SK-N-SH (cell line): ENCODE results near the gene NPDC1. TPM values are rescaled to one million over a fixed set of nuclear protein-coding genes. Genes with fewer than 3 reads are reported as not detected.

Experiments
- CTCF ChIA-PET: fragments of 300-600, 350-600 bp; formaldehyde crosslinking; extraction: SDS; loops from one replicate; lab custom pipeline; 2021; lab: Yijun Ruan, JAX
- POLR2A ChIA-PET: fragments of 350-600 bp; sonication (Branson Sonifier 250); formaldehyde crosslinking; extraction: SDS; loops from one replicate; lab custom pipeline; 2020; ENCODE audit warnings: antibody characterized with exemption, inconsistent platforms; lab: Yijun Ruan, JAX
- DNase-seq: peaks from one replicate; pipeline ENCODE4 v3.0.0; 2012
- H2AFZ ChIP-seq: fragments of 200-600 bp; sonication (generic); 2 replicates; pipeline ENCODE4 v1.8.1; 2016; ENCODE audit warnings: antibody characterized with exemption, mild to moderate bottlenecking, low read depth
- H3F3A ChIP-seq: fragments of 200-600 bp; sonication (generic); replicated peaks from 2 replicates; pipeline ENCODE3; 2016; ENCODE audit warnings: antibody characterized with exemption, mild to moderate bottlenecking; ENCODE audit not compliant: insufficient read depth
- H3K27ac ChIP-seq, 2 experiments: fragments of 200-500 bp in 1 of 2; fragments of 200-600 bp in 1 of 2; sonication (Bioruptor generic) in 1 of 2; sonication (generic), shearing (Covaris generic) in 1 of 2; 2 replicates each; pipeline versions ENCODE4 v1.5.1 to v1.6.1; 2014 to 2016; ENCODE audit warnings: low read depth in 2 of 2, inconsistent platforms in 1 of 2, low read length in 1 of 2, mild to moderate bottlenecking in 1 of 2, mixed read lengths in 1 of 2
- H3K27me3 ChIP-seq: fragments of 200-600 bp; sonication (generic), shearing (Covaris generic); 2 replicates; pipeline ENCODE4 v1.6.1; 2016; ENCODE audit warnings: mixed run types; ENCODE audit not compliant: insufficient read depth
- H3K36me3 ChIP-seq, 2 experiments: fragments of 200-500 bp in 1 of 2; fragments of 200-600 bp in 1 of 2; sonication (Bioruptor generic) in 1 of 2; sonication (generic) in 1 of 2; replicated peaks in 1 of 2; 2 replicates each; pipeline versions ENCODE3 to v1.5.1; 2014 to 2016; ENCODE audit warnings: low read length in 1 of 2, mild to moderate bottlenecking in 1 of 2; ENCODE audit not compliant: insufficient read depth in 2 of 2, control insufficient read depth in 1 of 2
- H3K4me1 ChIP-seq, 2 experiments: fragments of 200-500 bp in 1 of 2; fragments of 200-600 bp in 1 of 2; sonication (Bioruptor generic) in 1 of 2; sonication (generic), shearing (Covaris generic) in 1 of 2; 2 replicates each; pipeline versions ENCODE4 v1.5.1 to v1.6.1; 2014 to 2016; ENCODE audit warnings: low read depth in 1 of 2, low read length in 1 of 2, mixed run types in 1 of 2; ENCODE audit not compliant: insufficient read depth in 2 of 2, control insufficient read depth in 1 of 2
- H3K4me2 ChIP-seq: fragments of 200-600 bp; sonication (generic), shearing (Covaris generic); 2 replicates; pipeline ENCODE4 v1.6.1; 2017; ENCODE audit warnings: mixed run types
- H3K4me3 ChIP-seq, 2 experiments: fragments of 200-500 bp in 1 of 2; fragments of 200-600 bp in 1 of 2; sonication (Bioruptor generic) in 1 of 2; sonication (generic), shearing (Covaris generic) in 1 of 2; 2 replicates each; pipeline versions ENCODE4 v1.5.1 to v1.8.1; 2014 to 2016; ENCODE audit warnings: low read depth in 2 of 2, inconsistent platforms in 1 of 2, low read length in 1 of 2, mild to moderate bottlenecking in 1 of 2, mixed read lengths in 1 of 2, moderate library complexity in 1 of 2
- H3K79me2 ChIP-seq: fragments of 200-600 bp; sonication (generic); 2 replicates; pipeline ENCODE4 v1.8.1; 2017; ENCODE audit warnings: mild to moderate bottlenecking; ENCODE audit not compliant: insufficient read depth
- H3K9ac ChIP-seq: fragments of 200-600 bp; sonication (generic); 2 replicates; pipeline ENCODE4 v1.6.1; 2017; ENCODE audit warnings: mixed run types
- H3K9me2 ChIP-seq: fragments of 200-600 bp; sonication (generic); 2 replicates; pipeline ENCODE4 v1.6.1; 2017; ENCODE audit warnings: mixed run types
- H3K9me3 ChIP-seq: fragments of 200-600 bp; sonication (generic); 2 replicates; pipeline ENCODE4 v1.6.1; 2017; ENCODE audit warnings: mixed run types, mild to moderate bottlenecking, moderate library complexity
- H4K20me1 ChIP-seq: fragments of 200-600 bp; sonication (generic); 2 replicates; pipeline ENCODE4 v1.6.1; 2017; ENCODE audit warnings: mild to moderate bottlenecking, mixed run types; ENCODE audit not compliant: insufficient read depth
- CHD2 ChIP-seq: fragments of 150-350 bp; IDR thresholded peaks from 2 replicates; pipeline ENCODE4 v1.6.1; 2018; ENCODE audit warnings: low read length; ENCODE audit not compliant: partially characterized antibody
- EP300 ChIP-seq, 2 experiments: IDR thresholded peaks; 2 replicates each; pipeline versions ENCODE4 v1.4.0 to v1.6.1; 2012; ENCODE audit warnings: borderline replicate concordance in 1 of 2, low read depth in 1 of 2, low read length in 1 of 2
- MXI1 ChIP-seq: IDR thresholded peaks from 2 replicates; pipeline ENCODE4 v1.6.1; 2012; ENCODE audit warnings: mild to moderate bottlenecking, low read depth, low read length, improper control_type of control experiment
- NFIC ChIP-seq: IDR thresholded peaks from 2 replicates; pipeline ENCODE4 v1.4.0; 2012; ENCODE audit warnings: borderline replicate concordance
- POLR2AphosphoS5 ChIP-seq: IDR thresholded peaks from 2 replicates; pipeline ENCODE4 v1.6.1; 2012; ENCODE audit warnings: low read depth, low read length
- RFX5 ChIP-seq: IDR thresholded peaks from 2 replicates; pipeline ENCODE4 v1.6.1; 2012; ENCODE audit warnings: mild to moderate bottlenecking, improper control_type of control experiment, low read length
- WGBS: methylation state at CpG from one replicate; pipeline ENCODE4 v1.1.6; 2017; ENCODE audit warnings: low lambda C conversion rate; 5-methylcytosine and 5-hydroxymethylcytosine counted together
- polyA plus RNA-seq, 3 experiments: library from polyadenylated mRNA; depleted of rRNA; stranded (reverse); fragments of >200 nt; gene quantifications; 2 replicates each; pipeline ENCODE4 v1.2.3, GENCODE V29; 2012
- TF ChIP-seq, protein P1 (sequence below): fragments of 150-350 bp; IDR thresholded peaks from 2 replicates; pipeline ENCODE4 v1.6.1; 2017; ENCODE audit warnings: antibody characterized with exemption, low read length, low read depth, borderline replicate concordance
- TF ChIP-seq, protein P2 (sequence below): fragments of 200-600 bp; sonication (generic); IDR thresholded peaks from 2 replicates; pipeline ENCODE4 v1.6.1; 2017; ENCODE audit warnings: antibody characterized with exemption, mild to moderate bottlenecking, moderate library complexity
- TF ChIP-seq, protein P3 (sequence below): fragments of 150-350 bp; IDR thresholded peaks from 2 replicates; pipeline ENCODE4 v1.6.1; 2016; ENCODE audit warnings: mild to moderate bottlenecking, low read depth, low read length
- TF ChIP-seq, protein P4 (sequence below): IDR thresholded peaks from 2 replicates; pipeline ENCODE4 v1.6.1; 2012; ENCODE audit warnings: mild to moderate bottlenecking, low read depth, low read length, moderate library complexity
- TF ChIP-seq, protein P5 (sequence below): IDR thresholded peaks from 2 replicates; pipeline ENCODE4 v1.4.0; 2012; ENCODE audit warnings: low read depth

NPDC1 gene
- polyA plus RNA-seq, 1 of the 3 experiments (the other 2 are of a cell fraction), result 48.1 TPM

DNA sequence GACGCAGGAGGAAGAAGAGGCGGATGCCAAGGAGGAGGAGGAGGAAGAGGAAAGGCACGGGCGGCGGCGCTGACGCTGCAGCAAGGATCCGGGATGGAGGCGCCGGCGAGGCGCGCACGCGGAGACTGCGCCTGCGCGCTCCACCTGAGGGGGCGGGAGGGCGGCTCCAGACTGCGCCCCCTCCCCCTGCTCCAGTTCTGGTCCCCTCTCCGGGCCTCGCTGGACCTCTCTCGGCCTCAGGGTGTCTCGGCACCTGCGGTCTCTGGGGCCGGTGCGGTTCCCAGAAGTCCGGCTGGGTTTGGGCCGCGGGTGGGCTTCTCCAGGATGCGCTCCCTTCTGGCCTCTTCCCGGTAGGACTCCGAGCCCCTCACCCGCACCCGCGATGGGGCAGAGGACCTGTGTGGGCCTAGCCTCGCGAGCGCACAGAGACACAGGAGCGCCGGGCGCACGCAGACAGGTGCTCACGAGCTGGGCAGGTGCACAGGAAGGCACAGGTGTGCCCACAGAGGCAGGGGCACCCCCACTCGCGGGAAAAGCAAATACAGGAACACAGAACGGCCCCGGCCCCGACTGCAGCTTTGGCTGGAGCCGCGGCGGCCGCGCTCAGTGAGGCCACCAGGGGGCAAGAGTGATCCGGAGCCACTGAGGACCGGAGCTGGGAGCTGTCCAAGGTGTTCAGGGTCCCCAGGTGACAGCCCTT, at the start of gene NPDC1 (continued):
- TF ChIP-seq, protein P1, sequence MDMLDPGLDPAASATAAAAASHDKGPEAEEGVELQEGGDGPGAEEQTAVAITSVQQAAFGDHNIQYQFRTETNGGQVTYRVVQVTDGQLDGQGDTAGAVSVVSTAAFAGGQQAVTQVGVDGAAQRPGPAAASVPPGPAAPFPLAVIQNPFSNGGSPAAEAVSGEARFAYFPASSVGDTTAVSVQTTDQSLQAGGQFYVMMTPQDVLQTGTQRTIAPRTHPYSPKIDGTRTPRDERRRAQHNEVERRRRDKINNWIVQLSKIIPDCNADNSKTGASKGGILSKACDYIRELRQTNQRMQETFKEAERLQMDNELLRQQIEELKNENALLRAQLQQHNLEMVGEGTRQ, result no peak
- TF ChIP-seq, protein P2, sequence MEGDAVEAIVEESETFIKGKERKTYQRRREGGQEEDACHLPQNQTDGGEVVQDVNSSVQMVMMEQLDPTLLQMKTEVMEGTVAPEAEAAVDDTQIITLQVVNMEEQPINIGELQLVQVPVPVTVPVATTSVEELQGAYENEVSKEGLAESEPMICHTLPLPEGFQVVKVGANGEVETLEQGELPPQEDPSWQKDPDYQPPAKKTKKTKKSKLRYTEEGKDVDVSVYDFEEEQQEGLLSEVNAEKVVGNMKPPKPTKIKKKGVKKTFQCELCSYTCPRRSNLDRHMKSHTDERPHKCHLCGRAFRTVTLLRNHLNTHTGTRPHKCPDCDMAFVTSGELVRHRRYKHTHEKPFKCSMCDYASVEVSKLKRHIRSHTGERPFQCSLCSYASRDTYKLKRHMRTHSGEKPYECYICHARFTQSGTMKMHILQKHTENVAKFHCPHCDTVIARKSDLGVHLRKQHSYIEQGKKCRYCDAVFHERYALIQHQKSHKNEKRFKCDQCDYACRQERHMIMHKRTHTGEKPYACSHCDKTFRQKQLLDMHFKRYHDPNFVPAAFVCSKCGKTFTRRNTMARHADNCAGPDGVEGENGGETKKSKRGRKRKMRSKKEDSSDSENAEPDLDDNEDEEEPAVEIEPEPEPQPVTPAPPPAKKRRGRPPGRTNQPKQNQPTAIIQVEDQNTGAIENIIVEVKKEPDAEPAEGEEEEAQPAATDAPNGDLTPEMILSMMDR, result peak; percentile 87
- TF ChIP-seq EP300 (IDR thresholded peaks at IDR 0.05; ENCODE audit: borderline replicate concordance in 1 of 2, low read depth in 1 of 2, low read length in 1 of 2) (no peak), POLR2AphosphoS5 (no peak), NFIC (no peak), RFX5 (no peak), CHD2 (peak; percentile 9)
- TF ChIP-seq, protein P3, sequence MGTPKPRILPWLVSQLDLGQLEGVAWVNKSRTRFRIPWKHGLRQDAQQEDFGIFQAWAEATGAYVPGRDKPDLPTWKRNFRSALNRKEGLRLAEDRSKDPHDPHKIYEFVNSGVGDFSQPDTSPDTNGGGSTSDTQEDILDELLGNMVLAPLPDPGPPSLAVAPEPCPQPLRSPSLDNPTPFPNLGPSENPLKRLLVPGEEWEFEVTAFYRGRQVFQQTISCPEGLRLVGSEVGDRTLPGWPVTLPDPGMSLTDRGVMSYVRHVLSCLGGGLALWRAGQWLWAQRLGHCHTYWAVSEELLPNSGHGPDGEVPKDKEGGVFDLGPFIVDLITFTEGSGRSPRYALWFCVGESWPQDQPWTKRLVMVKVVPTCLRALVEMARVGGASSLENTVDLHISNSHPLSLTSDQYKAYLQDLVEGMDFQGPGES, result no peak

DNA sequence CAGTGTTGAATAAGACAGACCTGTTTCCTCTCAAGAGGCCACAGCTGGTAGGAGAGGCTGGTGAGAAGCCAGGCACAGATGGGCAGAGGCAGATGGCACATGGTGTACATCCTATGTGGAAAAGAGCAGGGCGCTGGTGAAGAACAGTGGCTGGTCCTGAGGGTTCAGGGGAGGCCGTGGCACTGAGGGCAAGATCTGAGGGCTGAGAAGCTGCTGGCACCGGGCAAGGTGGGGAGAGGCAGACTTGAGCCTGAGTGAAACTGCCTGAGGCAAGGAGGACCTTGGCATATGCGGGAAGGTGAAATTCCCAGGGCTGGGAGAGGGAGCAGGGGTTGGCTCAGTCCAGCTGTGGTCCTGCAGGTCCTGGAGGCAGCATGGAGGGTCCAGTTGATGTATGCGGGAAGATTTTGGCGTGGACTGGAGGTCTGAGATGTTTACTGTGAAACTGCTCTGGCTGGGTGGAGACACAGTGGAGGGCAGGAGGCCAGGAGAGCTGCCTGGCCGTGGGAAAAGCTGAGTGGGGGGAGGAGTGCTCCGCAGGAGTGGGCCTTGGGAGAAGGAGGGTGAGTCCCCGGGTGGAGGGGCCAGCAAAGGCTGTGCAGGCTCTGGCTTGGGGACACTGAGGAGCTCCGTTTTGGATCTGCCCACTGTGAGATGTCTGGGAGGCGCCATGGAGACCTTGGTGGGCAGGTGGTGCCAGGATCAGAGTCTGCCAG, 43.4 kb upstream of the NPDC1 start:
- ChIA-PET POLR2A (no interaction called here), CTCF (interaction anchor here (1.0 to 3.5 kb wide), 6 partner anchors 20 to 137 kb away, joined by 3 to 18 read pairs (median 6); partner anchors contain the start of genes NPDC1 and RNF224)
- no peaks in the 10 kb centered on the region for H4K20me1 ChIP-seq
- H3K27me3 ChIP-seq, result no peaks in the 10 kb centered on the region
- no peaks in the 10 kb centered on the region for H3K9me2 ChIP-seq
- H3K36me3 ChIP-seq, result peaks cover 14% of the 10 kb centered on the region in 2 experiments
- H3F3A ChIP-seq, result peaks cover under 1% of the 10 kb centered on the region
- no peak overlapping the region for H3K27ac ChIP-seq
- H3K4me3 ChIP-seq, result no peak overlapping the region
- no peak for DNase-seq
- peaks cover 18% of the 10 kb centered on the region; the same call in 1 of the 2 replicates for H3K79me2 ChIP-seq
- 90% methylated on average over 11 of the region's 11 CpGs for WGBS
- H3K9ac ChIP-seq, result no peak overlapping the region
- peaks cover 13% of the 10 kb centered on the region in 2 experiments; a peak in 3 of 4 replicates for H3K4me1 ChIP-seq
- no peaks in the 10 kb centered on the region for H3K9me3 ChIP-seq
- no peak overlapping the region for H2AFZ ChIP-seq
- no peak overlapping the region for H3K4me2 ChIP-seq
- TF ChIP-seq, protein P4, sequence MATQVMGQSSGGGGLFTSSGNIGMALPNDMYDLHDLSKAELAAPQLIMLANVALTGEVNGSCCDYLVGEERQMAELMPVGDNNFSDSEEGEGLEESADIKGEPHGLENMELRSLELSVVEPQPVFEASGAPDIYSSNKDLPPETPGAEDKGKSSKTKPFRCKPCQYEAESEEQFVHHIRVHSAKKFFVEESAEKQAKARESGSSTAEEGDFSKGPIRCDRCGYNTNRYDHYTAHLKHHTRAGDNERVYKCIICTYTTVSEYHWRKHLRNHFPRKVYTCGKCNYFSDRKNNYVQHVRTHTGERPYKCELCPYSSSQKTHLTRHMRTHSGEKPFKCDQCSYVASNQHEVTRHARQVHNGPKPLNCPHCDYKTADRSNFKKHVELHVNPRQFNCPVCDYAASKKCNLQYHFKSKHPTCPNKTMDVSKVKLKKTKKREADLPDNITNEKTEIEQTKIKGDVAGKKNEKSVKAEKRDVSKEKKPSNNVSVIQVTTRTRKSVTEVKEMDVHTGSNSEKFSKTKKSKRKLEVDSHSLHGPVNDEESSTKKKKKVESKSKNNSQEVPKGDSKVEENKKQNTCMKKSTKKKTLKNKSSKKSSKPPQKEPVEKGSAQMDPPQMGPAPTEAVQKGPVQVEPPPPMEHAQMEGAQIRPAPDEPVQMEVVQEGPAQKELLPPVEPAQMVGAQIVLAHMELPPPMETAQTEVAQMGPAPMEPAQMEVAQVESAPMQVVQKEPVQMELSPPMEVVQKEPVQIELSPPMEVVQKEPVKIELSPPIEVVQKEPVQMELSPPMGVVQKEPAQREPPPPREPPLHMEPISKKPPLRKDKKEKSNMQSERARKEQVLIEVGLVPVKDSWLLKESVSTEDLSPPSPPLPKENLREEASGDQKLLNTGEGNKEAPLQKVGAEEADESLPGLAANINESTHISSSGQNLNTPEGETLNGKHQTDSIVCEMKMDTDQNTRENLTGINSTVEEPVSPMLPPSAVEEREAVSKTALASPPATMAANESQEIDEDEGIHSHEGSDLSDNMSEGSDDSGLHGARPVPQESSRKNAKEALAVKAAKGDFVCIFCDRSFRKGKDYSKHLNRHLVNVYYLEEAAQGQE, result no peak
- TF ChIP-seq MXI1, result no peak
- TF ChIP-seq, protein P5, sequence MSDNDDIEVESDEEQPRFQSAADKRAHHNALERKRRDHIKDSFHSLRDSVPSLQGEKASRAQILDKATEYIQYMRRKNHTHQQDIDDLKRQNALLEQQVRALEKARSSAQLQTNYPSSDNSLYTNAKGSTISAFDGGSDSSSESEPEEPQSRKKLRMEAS, result no peak
- TF ChIP-seq, protein P1, result no peak
